Measurements from ENCODE around the gene RPL22L1. TPM values are rescaled to one million over a fixed set of nuclear protein-coding genes. Genes with fewer than 3 reads are reported as not detected.

Gene RPL22L1
- total RNA-seq, 4 donors from 2014 or later, result 19.3 to 76.1 (median 51.9) TPM

GRCh38 chr3:170862618-170863374 lies 7.2 kb downstream of the RPL22L1 start:
- no peaks in the 10 kb centered on the region for H3K9me3 ChIP-seq
- 67 to 71% methylated on average over 9 of the region's 10 CpGs for WGBS, 2 donors (ENCODE audit: low coverage in 1 of 2)
- peaks cover 2 to 12% (median 3%) of the 10 kb centered on the region in 3 donors for H3K4me1 ChIP-seq
- ATAC-seq, result no peak
- TF ChIP-seq POLR2A (IDR thresholded peaks at IDR 0.05) (no peak), CTCF (IDR thresholded peaks at IDR 0.05) (no peak), EP300 (IDR thresholded peaks at IDR 0.05) (no peak), POLR2AphosphoS5 (IDR thresholded peaks at IDR 0.05) (no peak)
- peaks cover 5 to 34% of the 10 kb centered on the region in 2 donors for H3K36me3 ChIP-seq
- no peak overlapping the region for H3K27ac ChIP-seq
- no peaks in the 10 kb centered on the region for H3K27me3 ChIP-seq
- no peak overlapping the region for H3K4me3 ChIP-seq

GRCh38 chr3:170858599-170858998 lies 11.4 kb downstream of the RPL22L1 start:
- no peaks in the 10 kb centered on the region for H3K9me3 ChIP-seq
- ATAC-seq, result no peak
- H3K36me3 ChIP-seq, result no peaks in the 10 kb centered on the region
- TF ChIP-seq POLR2A (IDR thresholded peaks at IDR 0.05), result no peak
- no peaks in the 10 kb centered on the region for H3K27me3 ChIP-seq
- no peak overlapping the region for H3K27ac ChIP-seq
- 80 to 91% methylated on average over 4 to 5 of the region's 5 CpGs for WGBS, 2 donors (ENCODE audit: low coverage in 1 of 2)
- H3K4me3 ChIP-seq, result no peak overlapping the region
- no peaks in the 10 kb centered on the region for H3K4me1 ChIP-seq

- Histone ChIP-seq H3K36me3 (no peaks in the 10 kb centered on the region), H3K4me1 (no peaks in the 10 kb centered on the region), H3K27me3 (no peaks in the 10 kb centered on the region), H3K27ac (no peak overlapping the region), H3K9me3 (no peaks in the 10 kb centered on the region), H3K4me3 (no peak overlapping the region)
- no peak for ATAC-seq
- 37 to 61% methylated on average over 4 of the region's 4 CpGs for WGBS, 2 donors (ENCODE audit: low coverage in 1 of 2)
- TF ChIP-seq EP300 (IDR thresholded peaks at IDR 0.05) (no peak), POLR2AphosphoS5 (IDR thresholded peaks at IDR 0.05) (no peak), CTCF (IDR thresholded peaks at IDR 0.05) (no peak), POLR2A (IDR thresholded peaks at IDR 0.05) (no peak)
Measured at GRCh38 chr3:170852324-170852723, 17.7 kb downstream of the RPL22L1 start.

GRCh38 chr3:170848292-170848917 lies 21.6 kb downstream of the RPL22L1 start:
- TF ChIP-seq CTCF (IDR thresholded peaks at IDR 0.05), result peak in 1 of 4 experiments; percentile 22
- no peak for TF ChIP-seq POLR2AphosphoS5 (IDR thresholded peaks at IDR 0.05)
- TF ChIP-seq POLR2A (IDR thresholded peaks at IDR 0.05), result no peak
- no peak for TF ChIP-seq EP300 (IDR thresholded peaks at IDR 0.05)
- no peaks in the 10 kb centered on the region for H3K36me3 ChIP-seq
- no peaks in the 10 kb centered on the region for H3K27me3 ChIP-seq
- no peak for ATAC-seq
- H3K27ac ChIP-seq, result no peak overlapping the region
- no peak overlapping the region for H3K4me3 ChIP-seq
- peaks cover 0 to 8% (median 0%) of the 10 kb centered on the region in 3 donors for H3K9me3 ChIP-seq
- no peaks in the 10 kb centered on the region for H3K4me1 ChIP-seq
- 91 to 100% methylated on average over 1 to 2 of the region's 2 CpGs for WGBS, 2 donors (ENCODE audit: low coverage in 1 of 2)

- TF ChIP-seq EP300 (IDR thresholded peaks at IDR 0.05) (no peak), POLR2AphosphoS5 (IDR thresholded peaks at IDR 0.05) (no peak), POLR2A (IDR thresholded peaks at IDR 0.05) (no peak), CTCF (IDR thresholded peaks at IDR 0.05) (no peak)
- Histone ChIP-seq H3K27me3 (no peaks in the 10 kb centered on the region), H3K9me3 (peaks cover 0 to 8% (median 0%) of the 10 kb centered on the region in 3 donors), H3K4me3 (no peak overlapping the region), H3K36me3 (no peaks in the 10 kb centered on the region), H3K27ac (no peak overlapping the region), H3K4me1 (no peaks in the 10 kb centered on the region)
- no peak for ATAC-seq
Measured at GRCh38 chr3:170844377-170844776, 25.6 kb downstream of the RPL22L1 start.
